Activated T-helper 2 cell treated with anti-CD3 and anti-CD28 coated beads, Interferon-gamma antibody, Interleukin-2, Interleukin-4, amounts not matched to agents 10 μg/mL and 5 μg/mL and 100 μg/mL, durations not matched to agents 14 hours and 24 hours and 36 hours (primary cell): ENCODE data around the gene ERVFRD-1. TPM values are rescaled to one million over a fixed set of nuclear protein-coding genes. Genes with fewer than 3 reads are reported as not detected.
"Not testable (repeated sequence)": the region's sequence is repeated elsewhere in the genome, so short reads cannot be mapped to it uniquely, and the experiment has no call there.

ENCODE experiments used
- DNase-seq: peaks from one replicate; pipeline ENCODE4 v3.0.0; 2021; ENCODE audit warnings: low spot score
- H3K27ac Mint-ChIP-seq: one replicate; pipeline ENCODE4 v1.8.0; 2021; ENCODE audit warnings: mixed read lengths
- H3K27me3 Mint-ChIP-seq: one replicate; pipeline ENCODE4 v1.8.0; 2021; ENCODE audit warnings: low read depth, mixed read lengths
- H3K36me3 Mint-ChIP-seq: one replicate; pipeline ENCODE4 v1.8.0; 2021; ENCODE audit warnings: low read depth, mixed read lengths
- H3K4me1 Mint-ChIP-seq: one replicate; pipeline ENCODE4 v1.8.0; 2021; ENCODE audit warnings: low read depth, mixed read lengths
- H3K4me3 Mint-ChIP-seq: one replicate; pipeline ENCODE4 v1.8.0; 2021; ENCODE audit warnings: low read depth, mild to moderate bottlenecking, moderate library complexity, mixed read lengths
- H3K9me3 Mint-ChIP-seq: one replicate; pipeline ENCODE4 v1.8.0; 2021; ENCODE audit warnings: mixed read lengths
- intact Hi-C: fragments of 100-400 bp; cut with micrococcal nuclease; formaldehyde crosslinking; loops from one replicate; pipeline ENCODE4 v1.15.1; 2023
- total RNA-seq: library from RNA; stranded (reverse); gene quantifications from 2 replicates; pipeline ENCODE4 v1.2.3, GENCODE V29; 2022

ERVFRD-1 gene
- total RNA-seq, 1 donor from 2014 or later = not detected

DNA sequence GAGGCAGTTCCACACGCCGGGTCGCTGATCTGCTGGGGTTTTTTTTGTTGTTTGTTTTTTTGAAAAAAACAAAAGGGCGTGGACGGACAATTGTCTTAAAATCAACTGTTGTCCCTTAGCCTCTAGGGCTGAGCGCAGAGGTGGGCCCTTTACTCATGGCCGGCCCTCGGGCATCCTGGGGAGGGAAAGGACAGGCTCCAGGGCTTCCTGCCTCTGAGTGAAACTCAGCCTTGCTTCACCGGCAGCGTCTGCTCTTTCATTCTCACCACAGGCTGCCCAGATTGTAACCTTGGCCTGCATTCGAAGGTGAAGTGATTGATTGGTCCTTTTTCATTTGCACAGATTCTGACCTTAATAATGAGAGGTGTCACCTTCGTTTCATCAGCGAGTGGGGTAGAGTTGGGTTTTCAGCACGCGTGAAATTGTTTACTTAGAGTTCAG, 17.1 kb downstream of the ERVFRD-1 start:
- Mint-ChIP-seq H3K36me3 (peaks cover 12% of the 10 kb centered on the region), H3K9me3 (no peaks in the 10 kb centered on the region), H3K4me3 (peak overlapping the region; percentile 96), H3K4me1 (peaks cover 22% of the 10 kb centered on the region), H3K27me3 (peaks cover 2% of the 10 kb centered on the region), H3K27ac (peak overlapping the region; percentile 98)
- peak; percentile 46 for DNase-seq
- intact Hi-C loops = loop anchor here (5.0 kb wide), 5 partner anchors 138 to 403 kb away; partner anchors contain the start of genes MAK and NEDD9

- no peaks in the 10 kb centered on the region for H3K9me3 Mint-ChIP-seq
- H3K36me3 Mint-ChIP-seq = peaks cover 8% of the 10 kb centered on the region
- DNase-seq = peak; percentile 92
- H3K4me3 Mint-ChIP-seq = peak within 1 kb of the TSS; percentile 96
- peaks cover 2% of the 10 kb centered on the region for H3K27me3 Mint-ChIP-seq
- H3K27ac Mint-ChIP-seq = peak within 1 kb of the TSS; percentile 98
- intact Hi-C loops = loop anchor here (1.0 to 5.0 kb wide), 7 partner anchors 138 to 444 kb away; partner anchors contain the start of genes C6orf52, MAK, NEDD9 and PAK1IP1
- H3K4me1 Mint-ChIP-seq = peaks cover 22% of the 10 kb centered on the region
These were observed 17.7 kb downstream of the ERVFRD-1 start, which contains the start of gene SMIM13 for GRCh38 chr6:11093626-11094410. Gene SMIM13, plus strand, starts transcription at chr6:11093834. Its CDS starts 480 bp downstream, at chr6:11094314.

DNA sequence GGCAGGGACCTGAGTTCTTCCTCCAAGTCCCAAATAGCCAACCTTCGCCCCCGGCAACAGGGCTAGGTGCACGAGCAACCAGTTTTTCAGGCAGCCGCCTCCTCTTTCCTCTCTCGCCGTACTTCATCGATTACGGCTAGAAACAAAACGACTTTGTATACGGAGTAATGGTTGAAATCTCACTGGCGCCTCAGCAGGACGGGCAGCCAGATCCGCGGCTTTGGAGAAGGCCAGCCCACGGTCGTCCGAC, 18.2 kb downstream of the ERVFRD-1 start:
- DNase-seq = no peak
- Mint-ChIP-seq H3K4me3 (peak overlapping the region; percentile 93), H3K4me1 (peaks cover 22% of the 10 kb centered on the region), H3K36me3 (peaks cover 4% of the 10 kb centered on the region), H3K27me3 (peaks cover 2% of the 10 kb centered on the region), H3K27ac (peak overlapping the region; percentile 93), H3K9me3 (no peaks in the 10 kb centered on the region)
- intact Hi-C loops = loop anchor here (1.0 to 5.0 kb wide), 7 partner anchors 139 to 445 kb away; partner anchors contain the start of genes C6orf52, MAK, NEDD9 and PAK1IP1

DNA sequence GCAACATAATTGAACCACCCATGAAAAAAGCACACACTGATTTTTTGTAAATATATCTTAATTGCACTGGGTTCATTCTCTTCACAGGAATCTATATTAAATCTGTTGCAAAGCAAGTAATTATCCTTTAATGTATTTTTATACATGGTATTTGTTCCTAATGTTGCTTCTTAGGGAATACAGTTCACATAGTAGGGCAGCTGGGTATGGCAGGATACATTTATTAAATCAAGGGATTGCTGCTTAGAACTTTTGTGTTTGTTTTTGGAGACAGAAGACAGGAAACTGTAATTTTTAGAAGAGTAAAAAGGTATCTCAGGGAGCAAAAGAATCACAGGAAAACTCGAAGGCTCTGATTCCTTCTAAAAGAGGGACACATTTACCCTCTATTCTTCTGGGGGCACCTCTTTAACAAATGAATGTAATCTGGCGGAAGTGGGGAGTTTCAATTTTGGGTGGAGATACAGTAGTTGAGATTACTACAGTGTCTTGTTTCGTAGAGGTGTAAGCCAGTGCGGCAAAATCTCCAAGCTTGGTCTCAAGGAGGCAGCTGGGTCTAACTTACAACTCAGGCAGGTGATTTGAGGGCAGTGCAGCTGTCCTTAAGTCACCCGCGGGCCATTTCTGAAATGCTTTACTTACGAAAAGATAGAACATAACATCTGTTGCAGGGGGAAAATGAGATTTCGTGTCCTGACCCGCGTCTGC, 18.7 kb downstream of the ERVFRD-1 start:
- Mint-ChIP-seq H3K36me3 (peaks cover 4% of the 10 kb centered on the region), H3K4me1 (peaks cover 20% of the 10 kb centered on the region), H3K27ac (peak overlapping the region; percentile 93), H3K27me3 (peaks cover 2% of the 10 kb centered on the region), H3K4me3 (peak overlapping the region; percentile 93), H3K9me3 (no peaks in the 10 kb centered on the region)
- DNase-seq = no peak
- intact Hi-C loops = loop anchor here (1.0 to 5.0 kb wide), 7 partner anchors 139 to 445 kb away; partner anchors contain the start of genes C6orf52, MAK, NEDD9 and PAK1IP1

- H3K27ac Mint-ChIP-seq, DNase-seq, H3K36me3 Mint-ChIP-seq, H3K27me3 Mint-ChIP-seq, H3K4me3 Mint-ChIP-seq, H3K9me3 Mint-ChIP-seq: not testable (repeated sequence)
- peaks cover 16% of the 10 kb centered on the region for H3K4me1 Mint-ChIP-seq
- intact Hi-C loops = loop anchor here (5.0 kb wide), 5 partner anchors 141 to 406 kb away; partner anchors contain the start of genes MAK and NEDD9
These were observed 20.4 kb downstream of the ERVFRD-1 start for GRCh38 chr6:11091141-11091540.

GRCh38 chr6:11089695-11090094, 21.8 kb downstream of the ERVFRD-1 start:
- H3K27ac Mint-ChIP-seq = no peak overlapping the region
- H3K36me3 Mint-ChIP-seq = no peaks in the 10 kb centered on the region
- H3K27me3 Mint-ChIP-seq = peaks cover 4% of the 10 kb centered on the region
- peaks cover 7% of the 10 kb centered on the region for H3K4me1 Mint-ChIP-seq
- intact Hi-C loops = loop anchor here (5.0 kb wide), 5 partner anchors 143 to 408 kb away; partner anchors contain the start of genes MAK and NEDD9
- H3K4me3 Mint-ChIP-seq = no peak overlapping the region
- H3K9me3 Mint-ChIP-seq = no peaks in the 10 kb centered on the region
- no peak for DNase-seq

DNA sequence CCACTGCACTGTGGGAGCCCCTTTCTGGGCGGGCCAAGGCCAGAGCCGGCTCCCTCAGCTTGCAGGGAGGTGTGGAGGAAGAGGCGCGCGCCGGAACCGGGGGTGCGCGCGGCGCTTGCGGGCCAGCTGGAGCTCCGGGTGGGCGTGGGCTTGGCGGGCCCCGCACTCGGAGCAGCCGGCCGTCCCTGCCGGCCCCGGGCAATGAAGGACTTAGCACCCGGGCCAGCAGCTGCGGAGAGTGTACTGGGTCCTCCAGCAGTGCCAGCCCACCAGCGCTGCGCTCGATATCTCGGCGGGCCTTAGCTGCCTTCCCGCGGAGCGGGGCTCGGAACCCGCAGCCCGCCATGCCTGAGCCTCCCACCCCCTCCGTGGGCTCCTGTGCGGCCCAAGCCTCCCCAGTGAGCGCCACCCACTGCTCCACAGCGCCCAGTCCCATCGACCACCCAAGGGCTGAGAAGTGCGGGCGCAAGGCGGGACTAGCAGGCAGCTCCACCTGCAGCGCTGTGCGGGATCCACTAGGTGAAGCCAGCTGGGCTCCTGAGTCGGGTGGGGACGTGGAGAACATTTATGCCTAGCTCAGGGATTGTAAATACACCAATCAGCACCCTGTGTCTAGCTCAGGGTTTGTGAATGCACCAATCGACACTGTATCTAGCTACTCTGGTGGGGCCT, 24.2 kb downstream of the ERVFRD-1 start:
- DNase-seq, H3K4me3 Mint-ChIP-seq, H3K9me3 Mint-ChIP-seq, H3K27me3 Mint-ChIP-seq, H3K27ac Mint-ChIP-seq, H3K4me1 Mint-ChIP-seq, H3K36me3 Mint-ChIP-seq, intact Hi-C loops: not testable (repeated sequence)

GRCh38 chr6:11085758-11086435, 25.6 kb downstream of the ERVFRD-1 start:
- intact Hi-C loops = no loop called here
- H3K27me3 Mint-ChIP-seq = peaks cover 2% of the 10 kb centered on the region

GRCh38 chr6:11083956-11084355, 27.6 kb downstream of the ERVFRD-1 start:
- H3K9me3 Mint-ChIP-seq = no peaks in the 10 kb centered on the region
- peaks cover 4% of the 10 kb centered on the region for H3K27me3 Mint-ChIP-seq
- H3K36me3 Mint-ChIP-seq = no peaks in the 10 kb centered on the region
- H3K4me1 Mint-ChIP-seq = no peaks in the 10 kb centered on the region
- DNase-seq = no peak
- no peak overlapping the region for H3K4me3 Mint-ChIP-seq
- intact Hi-C loops = no loop called here
- H3K27ac Mint-ChIP-seq = no peak overlapping the region

More at GRCh38 chr6:11085758-11086435, 25.6 kb downstream of the ERVFRD-1 start:
- H3K9me3 Mint-ChIP-seq = no peaks in the 10 kb centered on the region
- no peak overlapping the region for H3K27ac Mint-ChIP-seq
- no peaks in the 10 kb centered on the region for H3K36me3 Mint-ChIP-seq
- no peak for DNase-seq
- no peak overlapping the region for H3K4me3 Mint-ChIP-seq
- H3K4me1 Mint-ChIP-seq = no peaks in the 10 kb centered on the region

- peaks cover 6% of the 10 kb centered on the region for H3K27me3 Mint-ChIP-seq
- no peaks in the 10 kb centered on the region for H3K9me3 Mint-ChIP-seq
- DNase-seq = no peak
- no peaks in the 10 kb centered on the region for H3K36me3 Mint-ChIP-seq
- intact Hi-C loops = no loop called here
- H3K27ac Mint-ChIP-seq = no peak overlapping the region
- no peak overlapping the region for H3K4me3 Mint-ChIP-seq
- no peaks in the 10 kb centered on the region for H3K4me1 Mint-ChIP-seq
These were observed 28.0 kb downstream of the ERVFRD-1 start for GRCh38 chr6:11083491-11083890.

DNA sequence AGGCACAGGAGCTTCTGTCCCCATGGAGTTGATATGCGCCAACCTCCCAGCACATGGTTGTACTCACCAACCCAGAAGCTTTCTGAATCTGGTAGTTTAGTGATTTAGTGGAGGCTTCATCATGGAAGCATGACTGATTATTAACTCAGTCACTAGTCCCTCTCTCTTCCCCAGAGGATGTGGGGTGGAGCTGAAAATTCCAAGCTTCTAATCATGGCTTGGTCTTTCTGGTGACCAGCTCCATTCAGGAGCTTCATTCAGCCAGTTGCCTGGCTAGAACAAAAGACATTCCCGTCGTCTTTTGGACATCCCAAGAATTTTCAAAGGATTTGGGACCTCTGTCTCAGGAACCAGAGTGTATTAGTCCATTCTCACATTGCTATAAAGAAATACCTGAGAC, 31.2 kb downstream of the ERVFRD-1 start:
- Mint-ChIP-seq H3K4me3 (no peak overlapping the region), H3K27ac (no peak overlapping the region)
- intact Hi-C loops = no loop called here

GRCh38 chr6:11078266-11078665, 33.3 kb downstream of the ERVFRD-1 start:
- Mint-ChIP-seq H3K27ac (no peak overlapping the region), H3K36me3 (no peaks in the 10 kb centered on the region)

More for the DNA sequence above, 31.2 kb downstream of the ERVFRD-1 start:
- Mint-ChIP-seq H3K27me3 (peaks cover 6% of the 10 kb centered on the region), H3K36me3 (no peaks in the 10 kb centered on the region), H3K4me1 (no peaks in the 10 kb centered on the region), H3K9me3 (no peaks in the 10 kb centered on the region)
- DNase-seq = no peak

More at GRCh38 chr6:11078266-11078665, 33.3 kb downstream of the ERVFRD-1 start:
- intact Hi-C loops = no loop called here
- Mint-ChIP-seq H3K4me3 (no peak overlapping the region), H3K9me3 (no peaks in the 10 kb centered on the region), H3K27me3 (peaks cover 10% of the 10 kb centered on the region), H3K4me1 (no peaks in the 10 kb centered on the region)
- DNase-seq = no peak
